ENCODE measurements around the gene MAPK8.

The MAPK8 gene

GRCh38 chr10:48464871-48465736, 158.6 kb downstream of the MAPK8 start:
- DNase-seq = no peak

- DNase-seq = no peak
These were observed 159.5 kb downstream of the MAPK8 start for GRCh38 chr10:48465860-48466521.

- DNase-seq = no peak
These were observed 160.2 kb downstream of the MAPK8 start for GRCh38 chr10:48466611-48467240.

- DNase-seq = no peak
These were observed 161.2 kb downstream of the MAPK8 start for GRCh38 chr10:48467669-48468068.

GRCh38 chr10:48468130-48468790, 161.8 kb downstream of the MAPK8 start:
- no peak for DNase-seq

- DNase-seq = no peak
These were observed 162.5 kb downstream of the MAPK8 start for GRCh38 chr10:48468866-48469511.

GRCh38 chr10:48469516-48470020, 163.1 kb downstream of the MAPK8 start:
- DNase-seq = no peak

GRCh38 chr10:48470115-48470892, 163.8 kb downstream of the MAPK8 start:
- no peak for DNase-seq

- DNase-seq = no peak
These were observed 164.7 kb downstream of the MAPK8 start for GRCh38 chr10:48470893-48471805.

GRCh38 chr10:48472501-48473069, 166.1 kb downstream of the MAPK8 start:
- DNase-seq = no peak

- DNase-seq = no peak
These were observed 167.2 kb downstream of the MAPK8 start for GRCh38 chr10:48473704-48474103.

GRCh38 chr10:48474765-48475365, 168.4 kb downstream of the MAPK8 start:
- DNase-seq = no peak

GRCh38 chr10:48475943-48476278, 169.4 kb downstream of the MAPK8 start:
- no peak for DNase-seq

GRCh38 chr10:48476279-48476982, 170.0 kb downstream of the MAPK8 start:
- no peak for DNase-seq

GRCh38 chr10:48477141-48477540, 170.7 kb downstream of the MAPK8 start:
- DNase-seq = no peak

- no peak for DNase-seq
These were observed 171.1 kb downstream of the MAPK8 start for GRCh38 chr10:48477616-48478015.

GRCh38 chr10:48478469-48478868, 172.0 kb downstream of the MAPK8 start:
- no peak for DNase-seq

- DNase-seq = no peak
These were observed 172.7 kb downstream of the MAPK8 start for GRCh38 chr10:48478980-48479811.

All from activated CD4-positive, alpha-beta T cell treated with anti-CD3 and anti-CD28 coated beads, Interleukin-2, amount 50 U/mL, for 4 hours (primary cell).